ENCODE data around the gene TMEM179B. TPM values are rescaled to one million over a fixed set of nuclear protein-coding genes. Genes with fewer than 3 reads are reported as not detected.

The TMEM179B gene
- total RNA-seq, 6 donors from 2014 or later, result 38.8 to 98.2 (median 56.2) TPM

DNA sequence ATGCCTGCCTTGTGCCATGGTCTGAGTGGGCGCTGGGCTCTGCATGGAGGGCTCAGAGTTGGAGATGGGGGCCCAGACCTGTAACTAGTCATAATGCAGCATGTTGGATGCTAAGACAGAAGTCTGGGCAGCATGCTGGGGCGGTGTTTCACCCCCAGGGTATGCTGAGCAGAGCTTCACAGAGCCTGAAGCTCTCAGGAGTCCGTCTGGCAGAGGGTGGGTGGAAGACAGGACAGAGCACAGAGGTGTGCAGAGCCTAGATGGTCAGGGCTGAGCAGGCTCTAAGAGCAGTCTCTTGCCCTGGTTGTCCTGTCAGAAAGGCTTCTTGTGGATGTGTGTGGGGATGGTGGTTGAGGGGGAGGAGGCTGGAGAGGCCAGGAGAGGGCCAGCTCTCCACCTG is 8.8 kb upstream of the TMEM179B start:
- Histone ChIP-seq H3K4me3 (no peak overlapping the region), H3K27ac (no peak overlapping the region), H3K9me3 (no peaks in the 10 kb centered on the region), H3K27me3 (no peaks in the 10 kb centered on the region), H3K36me3 (peaks cover 0 to 62% (median 39%) of the 10 kb centered on the region in 4 donors), H3K4me1 (no peaks in the 10 kb centered on the region)
- ATAC-seq (ENCODE audit: low FRiP score in 2 of 2) (no peak), DNase-seq (no peak)
- TF ChIP-seq POLR2A (IDR thresholded peaks at IDR 0.05) (no peak), EP300 (IDR thresholded peaks at IDR 0.05) (no peak), POLR2AphosphoS5 (IDR thresholded peaks at IDR 0.05) (no peak)
- TF ChIP-seq, protein P1, sequence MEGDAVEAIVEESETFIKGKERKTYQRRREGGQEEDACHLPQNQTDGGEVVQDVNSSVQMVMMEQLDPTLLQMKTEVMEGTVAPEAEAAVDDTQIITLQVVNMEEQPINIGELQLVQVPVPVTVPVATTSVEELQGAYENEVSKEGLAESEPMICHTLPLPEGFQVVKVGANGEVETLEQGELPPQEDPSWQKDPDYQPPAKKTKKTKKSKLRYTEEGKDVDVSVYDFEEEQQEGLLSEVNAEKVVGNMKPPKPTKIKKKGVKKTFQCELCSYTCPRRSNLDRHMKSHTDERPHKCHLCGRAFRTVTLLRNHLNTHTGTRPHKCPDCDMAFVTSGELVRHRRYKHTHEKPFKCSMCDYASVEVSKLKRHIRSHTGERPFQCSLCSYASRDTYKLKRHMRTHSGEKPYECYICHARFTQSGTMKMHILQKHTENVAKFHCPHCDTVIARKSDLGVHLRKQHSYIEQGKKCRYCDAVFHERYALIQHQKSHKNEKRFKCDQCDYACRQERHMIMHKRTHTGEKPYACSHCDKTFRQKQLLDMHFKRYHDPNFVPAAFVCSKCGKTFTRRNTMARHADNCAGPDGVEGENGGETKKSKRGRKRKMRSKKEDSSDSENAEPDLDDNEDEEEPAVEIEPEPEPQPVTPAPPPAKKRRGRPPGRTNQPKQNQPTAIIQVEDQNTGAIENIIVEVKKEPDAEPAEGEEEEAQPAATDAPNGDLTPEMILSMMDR (IDR thresholded peaks at IDR 0.05), result no peak
- WGBS, 2 donors, result 98% methylated on average over 3 of the region's 3 CpGs; no CpG with 5 or more reads in 1 of the 2 donors

DNA sequence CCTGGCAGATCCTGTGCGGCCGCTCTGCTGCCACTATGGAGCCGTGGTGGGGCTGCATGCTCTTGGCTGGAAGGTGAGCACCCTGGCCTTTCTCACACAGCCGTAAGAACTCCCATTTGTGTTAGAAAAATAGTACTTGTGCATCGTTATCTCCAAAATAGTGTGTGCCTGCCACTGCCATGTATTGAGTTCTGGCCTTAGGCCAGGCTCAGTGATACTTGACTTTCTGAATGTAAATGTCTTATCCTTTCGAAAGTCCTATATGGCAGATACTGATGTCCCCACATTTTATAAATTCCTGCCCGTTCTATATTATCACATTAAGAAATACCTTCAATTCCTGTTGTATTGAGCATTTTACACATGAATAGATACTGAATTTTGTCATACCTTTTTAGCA is 4.4 kb upstream of the TMEM179B start:
- peaks cover 8 to 12% (median 9%) of the 10 kb centered on the region in 4 donors for H3K4me1 ChIP-seq
- H3K27ac ChIP-seq, result no peak overlapping the region
- peaks cover 0 to 49% (median 18%) of the 10 kb centered on the region in 4 donors for H3K36me3 ChIP-seq
- DNase-seq, result no peak
- no peak for ATAC-seq (ENCODE audit: low FRiP score in 2 of 2)
- no peak overlapping the region for H3K4me3 ChIP-seq
- no peaks in the 10 kb centered on the region for H3K27me3 ChIP-seq
- WGBS, 2 donors, result 95 to 97% methylated on average over 7 of the region's 7 CpGs
- no peak for TF ChIP-seq POLR2A (IDR thresholded peaks at IDR 0.05)
- TF ChIP-seq EP300 (IDR thresholded peaks at IDR 0.05), result no peak
- TF ChIP-seq, protein P1 (IDR thresholded peaks at IDR 0.05), result no peak
- no peak for TF ChIP-seq POLR2AphosphoS5 (IDR thresholded peaks at IDR 0.05)
- H3K9me3 ChIP-seq, result no peaks in the 10 kb centered on the region

DNA sequence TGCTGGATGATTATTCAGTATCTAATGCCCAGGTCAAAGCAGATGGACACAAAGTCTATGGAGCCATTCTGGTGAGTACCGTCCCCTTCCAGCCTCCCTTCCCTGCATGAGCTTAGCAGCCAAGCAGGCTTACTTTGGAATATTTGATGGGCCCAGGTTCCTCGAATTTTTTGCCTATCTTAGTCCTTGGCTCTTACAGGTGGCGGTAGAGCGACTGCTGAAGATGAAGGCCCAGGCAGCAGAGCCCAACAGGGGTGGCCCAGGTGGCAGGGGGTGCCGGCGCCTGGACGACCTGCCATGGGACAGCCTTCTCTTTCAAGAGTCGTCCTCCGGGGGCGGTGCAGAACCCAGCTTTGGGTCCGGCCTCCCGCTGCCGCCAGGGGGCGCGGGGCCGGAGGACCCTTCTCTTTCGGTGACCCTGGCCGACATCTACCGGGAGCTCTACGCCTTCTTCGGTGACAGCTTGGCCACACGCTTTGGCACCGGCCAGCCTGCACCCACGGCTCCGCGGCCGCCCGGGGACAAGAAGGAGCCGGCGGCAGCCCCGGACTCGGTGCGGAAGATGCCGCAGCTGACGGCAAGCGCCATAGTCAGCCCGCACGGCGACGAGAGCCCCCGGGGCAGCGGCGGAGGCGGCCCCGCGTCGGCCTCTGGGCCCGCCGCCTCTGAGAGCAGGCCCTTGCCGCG is 741 bp upstream of the TMEM179B start:
- peak overlapping the region; percentile 85 to 99 (median 93) for H3K4me3 ChIP-seq
- H3K36me3 ChIP-seq, result peaks cover 0 to 42% (median 14%) of the 10 kb centered on the region in 4 donors
- TF ChIP-seq, protein P1 (IDR thresholded peaks at IDR 0.05), result peak; percentile 93 to 99 (median 98)
- TF ChIP-seq POLR2A (IDR thresholded peaks at IDR 0.05) (no peak), EP300 (IDR thresholded peaks at IDR 0.05) (no peak), POLR2AphosphoS5 (IDR thresholded peaks at IDR 0.05) (peak; percentile 24 to 37)
- peak; percentile 94 to 98 for DNase-seq
- peaks cover 33 to 49% (median 37%) of the 10 kb centered on the region in 4 donors for H3K4me1 ChIP-seq
- WGBS, 2 donors, result 5 to 16% methylated on average over 5 to 6 of the region's 51 CpGs
- H3K27ac ChIP-seq, result peak overlapping the region; percentile 89 to 98 (median 94)
- no peaks in the 10 kb centered on the region for H3K9me3 ChIP-seq
- no peaks in the 10 kb centered on the region for H3K27me3 ChIP-seq
- peak; percentile 88 to 93 for ATAC-seq (ENCODE audit: low FRiP score in 2 of 2)

DNA sequence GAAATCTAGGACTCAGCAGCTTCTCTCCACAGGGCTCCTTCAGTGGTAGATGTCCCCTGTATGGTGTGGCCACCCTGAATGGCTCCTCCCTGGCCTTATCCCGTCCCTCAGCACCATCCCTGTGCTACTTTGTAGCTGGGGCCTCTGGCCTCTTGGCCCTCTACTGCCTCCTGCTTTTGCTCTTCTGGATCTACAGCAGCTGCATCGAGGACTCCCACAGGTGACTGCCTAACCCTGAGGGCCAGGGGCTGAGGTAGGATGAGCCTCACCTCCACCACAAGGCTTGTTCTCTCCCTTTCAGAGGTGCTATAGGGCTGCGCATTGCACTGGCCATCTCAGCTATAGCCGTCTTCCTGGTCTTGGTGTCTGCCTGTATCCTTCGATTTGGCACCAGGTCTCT is 1.8 kb downstream of the TMEM179B start:
- ATAC-seq (ENCODE audit: low FRiP score in 2 of 2) (no peak), DNase-seq (no peak)
- 80 to 82% methylated on average over 5 of the region's 5 CpGs for WGBS, 2 donors
- Histone ChIP-seq H3K4me3 (no peak overlapping the region), H3K27me3 (no peaks in the 10 kb centered on the region), H3K9me3 (no peaks in the 10 kb centered on the region), H3K27ac (peak overlapping the region in 2 of 4 donors; percentile 36 to 60), H3K36me3 (peaks cover 3 to 45% (median 19%) of the 10 kb centered on the region in 4 donors), H3K4me1 (peaks cover 43 to 67% (median 46%) of the 10 kb centered on the region in 4 donors)
- TF ChIP-seq POLR2A (IDR thresholded peaks at IDR 0.05), result no peak
- TF ChIP-seq POLR2AphosphoS5 (IDR thresholded peaks at IDR 0.05), result no peak
- TF ChIP-seq, protein P1 (IDR thresholded peaks at IDR 0.05), result no peak

All from upper lobe of left lung (tissue), 6 donors.